GM19035 (cell line): Measurements from ENCODE around the gene NPC2.

Experiments used
- ATAC-seq: cut with Tn5 transposase; IDR thresholded peaks from one replicate; pipeline ENCODE4 v1.9.1; 2021; ENCODE audit not compliant: unreplicated experiment

NPC2 gene

DNA sequence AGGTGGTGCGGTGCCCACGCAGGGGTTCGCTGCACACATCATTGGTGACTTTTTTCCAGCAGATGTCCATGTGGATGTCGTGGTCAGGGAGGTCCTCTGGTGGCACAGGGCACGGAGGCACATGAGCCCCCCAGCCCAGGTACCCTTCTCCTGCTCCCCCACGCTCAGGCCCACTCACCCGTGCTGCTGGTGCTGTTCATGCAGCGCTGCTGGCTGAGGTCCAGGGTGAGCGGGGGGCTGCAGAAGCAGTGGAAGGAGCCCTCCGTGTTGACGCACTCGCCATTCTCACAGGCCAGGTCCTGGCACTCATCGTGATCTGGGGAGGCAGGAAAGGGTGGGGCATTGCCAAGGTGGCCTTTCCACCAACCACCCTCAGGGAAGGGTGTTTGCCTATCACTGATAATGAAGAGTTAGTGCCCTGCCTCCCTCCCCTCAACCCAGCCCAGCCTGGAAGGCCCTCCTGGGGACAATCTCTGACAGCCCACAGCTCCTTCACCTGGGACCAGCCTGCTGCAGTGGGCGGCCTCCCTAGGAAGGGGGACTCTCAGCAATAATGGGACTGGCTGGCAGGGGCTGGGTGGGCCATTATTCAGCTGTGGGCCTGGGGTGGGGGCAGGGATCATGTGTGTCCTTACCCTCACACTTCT lies 10.3 kb upstream of the NPC2 start:
- no peak for ATAC-seq

DNA sequence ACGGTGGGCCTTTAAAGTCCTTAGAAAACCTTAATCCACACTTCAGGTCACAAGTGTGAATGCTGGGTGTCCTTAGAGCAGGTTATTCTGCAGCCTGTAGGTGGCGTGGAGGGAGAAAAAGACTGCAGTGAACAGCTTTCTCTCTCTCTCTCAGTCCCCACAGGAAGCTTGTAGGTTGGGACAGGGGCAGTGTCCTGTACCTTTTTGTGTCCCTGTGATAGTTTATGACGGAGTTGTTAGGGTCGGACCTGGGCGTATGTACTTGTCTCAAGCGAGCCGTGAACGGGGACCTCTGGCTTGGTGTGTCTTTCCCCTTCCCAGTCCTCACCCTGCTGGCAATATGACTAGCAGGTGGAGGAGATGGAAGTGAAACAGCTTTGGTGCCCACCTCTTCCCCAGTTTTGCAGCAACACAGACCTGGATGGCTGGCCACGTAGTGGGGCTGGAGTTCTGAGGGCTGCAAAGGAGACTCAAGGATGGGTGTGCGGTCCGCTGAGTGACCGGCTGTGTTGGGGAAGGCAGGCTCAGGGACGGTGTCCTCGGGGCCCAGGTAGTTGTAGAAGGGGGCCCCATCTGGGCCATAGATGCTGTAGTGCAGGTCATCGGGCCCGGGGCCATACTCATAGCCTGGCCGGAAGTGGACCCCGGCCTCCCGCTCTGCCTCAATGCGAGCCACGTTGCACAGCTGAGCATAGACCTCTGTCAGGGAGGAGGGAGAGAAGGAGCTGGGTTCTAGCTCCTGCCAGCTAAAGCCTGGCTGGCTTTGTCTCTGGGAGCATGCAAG lies 9.3 kb upstream of the NPC2 start:
- no peak for ATAC-seq

DNA sequence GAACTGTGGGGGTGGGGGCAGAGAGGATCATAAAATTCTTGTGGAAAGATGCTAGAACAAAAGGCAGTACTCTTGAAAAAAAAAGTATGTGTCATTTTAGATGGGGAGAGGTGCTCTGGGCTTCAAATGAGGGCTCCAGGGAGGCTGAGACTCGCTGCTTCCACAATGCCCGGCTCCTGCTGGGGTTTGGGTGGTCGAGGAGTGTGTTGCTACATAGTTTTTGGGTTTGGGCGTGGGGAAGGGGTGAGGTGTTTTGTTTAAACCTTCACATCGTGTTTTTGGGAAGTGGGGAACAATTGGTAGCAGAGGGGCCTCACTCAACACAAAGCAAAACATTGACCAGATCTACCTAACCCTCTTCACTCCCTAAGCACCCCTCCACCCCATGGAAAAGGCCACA lies 8.6 kb upstream of the NPC2 start:
- ATAC-seq = no peak

DNA sequence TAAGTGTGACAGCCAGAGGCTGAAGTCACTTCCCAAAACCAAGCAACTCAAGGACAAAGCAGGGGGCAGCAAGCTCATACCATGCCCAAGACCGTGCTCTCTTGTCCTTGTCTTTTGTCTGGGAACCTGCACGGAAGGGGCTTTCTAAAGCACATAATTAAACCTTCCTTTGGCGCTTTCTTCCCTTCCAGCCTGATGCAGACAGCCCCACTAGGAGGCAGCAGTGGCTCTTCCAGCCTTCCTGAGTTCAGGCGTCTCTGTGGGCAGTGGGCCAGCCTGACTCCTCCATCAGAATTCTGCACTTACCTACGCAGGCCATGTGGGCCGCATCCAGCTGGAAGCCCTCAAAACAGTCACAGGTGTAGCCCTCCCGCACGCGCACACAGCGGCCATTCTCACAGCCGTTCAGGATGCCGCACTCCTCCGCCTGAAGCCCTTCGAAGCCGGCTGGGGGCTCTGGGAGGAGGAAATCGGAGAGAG lies 8.1 kb upstream of the NPC2 start:
- no peak for ATAC-seq

DNA sequence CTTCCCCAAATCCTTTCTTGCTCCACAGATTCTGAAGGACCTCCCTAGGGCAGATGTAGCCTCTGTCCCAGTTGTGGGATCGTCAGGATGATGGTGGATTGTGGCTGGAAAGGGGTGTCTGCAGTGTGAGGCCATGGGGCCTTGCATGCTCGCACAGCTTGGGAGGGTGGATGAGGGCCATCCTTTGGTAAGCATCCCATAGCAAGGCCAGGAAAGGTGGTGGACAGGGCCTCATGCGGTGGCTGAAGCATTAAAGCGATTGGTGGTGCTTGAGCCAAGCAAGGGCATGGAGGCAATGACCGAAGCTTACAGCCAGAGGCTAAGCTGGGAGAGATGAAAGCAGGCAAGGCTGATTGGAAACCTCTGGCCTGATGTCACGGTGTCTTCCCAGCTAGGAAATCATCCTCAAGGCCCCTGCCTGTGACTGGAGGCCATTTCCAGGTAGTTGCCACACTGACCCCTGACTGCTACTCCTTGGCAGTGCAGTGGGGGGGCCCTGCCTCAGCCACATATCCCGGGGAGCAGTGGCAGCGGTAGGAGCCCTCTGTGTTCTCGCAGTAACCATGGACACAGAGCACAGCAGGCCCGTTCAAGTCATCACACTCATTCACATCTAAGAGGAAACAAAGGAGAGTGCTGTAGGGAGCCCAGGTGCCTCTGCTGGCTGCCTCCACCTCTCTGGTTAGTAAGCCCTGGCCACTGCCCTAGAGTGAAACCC lies 7.5 kb upstream of the NPC2 start:
- no peak for ATAC-seq

DNA sequence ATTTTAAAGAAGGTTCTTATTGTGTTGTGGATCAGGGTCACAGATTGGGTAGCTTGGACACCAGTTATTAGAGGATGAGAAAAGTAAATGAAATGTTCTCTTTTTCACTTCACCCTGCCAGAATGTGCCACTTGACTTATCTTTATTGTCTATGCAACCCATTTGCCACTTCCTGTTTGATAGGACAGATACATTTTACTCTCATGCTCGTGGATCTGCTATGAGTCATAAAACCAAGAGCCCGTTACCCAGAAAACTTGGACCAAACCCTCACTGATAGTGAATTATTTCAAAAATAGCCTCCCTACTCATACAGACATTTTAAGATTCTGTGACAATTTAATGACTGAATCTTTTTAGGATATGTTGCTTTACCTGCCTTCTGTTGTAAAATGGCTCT lies 2.3 kb upstream of the NPC2 start:
- ATAC-seq = no peak

DNA sequence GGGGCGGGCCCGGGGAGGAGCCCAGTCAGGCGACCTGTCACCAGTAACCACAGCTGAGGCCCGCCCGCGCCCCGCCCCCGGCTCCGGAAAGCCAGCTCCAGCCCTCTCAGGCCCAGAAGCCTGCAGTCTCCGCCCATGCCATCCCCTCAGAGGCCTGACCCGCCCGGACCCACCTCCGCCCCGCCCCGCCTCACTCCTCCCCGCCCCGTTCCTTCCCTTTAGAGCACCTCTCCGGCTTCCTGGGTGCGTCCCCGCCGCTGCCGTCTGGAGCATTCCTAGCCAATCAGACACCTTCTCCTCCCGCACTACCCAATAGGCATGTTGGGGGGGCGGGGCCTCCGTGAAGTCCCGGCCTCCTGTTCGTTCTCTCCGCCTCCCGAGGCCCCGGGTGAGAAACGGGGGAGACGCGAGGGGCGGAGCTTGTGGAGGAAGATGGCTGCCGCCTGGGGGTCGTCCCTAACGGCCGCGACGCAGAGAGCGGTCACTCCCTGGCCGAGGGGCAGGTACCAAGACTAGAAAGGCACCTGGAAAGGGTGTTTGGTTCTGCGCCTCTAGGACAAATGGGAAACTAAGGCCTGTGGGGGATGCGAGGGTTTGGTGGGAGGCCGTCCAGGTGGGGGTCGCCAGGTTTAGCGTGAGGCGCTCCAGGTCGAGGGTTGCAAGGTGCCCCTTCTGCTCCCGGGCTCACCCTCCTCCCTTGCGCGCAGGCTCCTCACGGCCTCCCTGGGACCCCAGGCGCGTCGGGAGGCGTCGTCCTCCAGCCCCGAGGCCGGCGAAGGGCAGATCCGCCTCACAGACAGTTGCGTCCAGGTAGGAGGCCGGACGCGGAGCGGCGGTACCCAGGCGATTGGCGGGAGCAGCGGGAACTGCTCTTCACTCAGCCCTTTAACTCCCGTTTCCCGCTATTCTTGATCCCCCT lies 497 bp upstream of the NPC2 start, which contains the start of gene ISCA2:
Gene ISCA2, plus strand, starts transcription at position 423 of the 919 bp plus-strand sequence. Its CDS starts 10 bp downstream, at position 433.
- peak; percentile 88 for ATAC-seq

DNA sequence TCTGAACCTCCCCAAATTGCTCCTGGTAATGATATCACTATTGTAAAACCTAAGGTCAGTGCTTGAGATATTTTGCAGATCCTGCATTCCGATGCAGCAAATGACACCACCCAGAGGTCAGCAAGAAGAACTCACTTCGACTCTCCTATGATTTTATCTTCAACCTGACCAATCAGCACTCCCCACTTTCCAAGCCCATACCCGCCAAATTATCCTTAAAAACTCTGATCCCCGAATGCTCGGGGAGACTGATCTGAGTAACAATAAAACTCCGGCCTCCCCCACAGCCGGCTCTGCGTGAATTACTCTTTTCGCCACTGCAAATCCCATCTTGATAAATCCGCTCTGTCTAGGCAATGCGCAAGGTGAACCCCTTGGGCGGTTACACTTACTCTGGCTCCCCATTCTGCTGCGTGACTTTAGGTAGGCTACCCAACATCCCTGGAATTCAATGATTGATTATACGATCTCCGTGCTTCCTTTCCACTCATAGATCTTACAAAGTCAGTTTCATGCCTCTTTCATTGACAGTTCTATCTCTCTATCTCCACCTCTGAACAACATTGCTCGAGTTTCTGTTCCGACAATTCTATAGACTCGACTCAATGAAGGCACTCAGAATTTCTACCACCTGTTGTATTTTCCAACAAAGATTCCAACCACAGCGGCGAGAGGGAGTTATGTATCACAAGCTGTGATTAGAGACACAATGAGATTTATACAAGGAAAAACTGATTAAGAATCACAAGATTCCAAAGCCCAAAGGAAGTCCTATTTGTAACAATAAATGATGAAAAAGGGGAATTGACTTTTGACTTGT lies 939 bp downstream of the NPC2 start:
- ATAC-seq = no peak

DNA sequence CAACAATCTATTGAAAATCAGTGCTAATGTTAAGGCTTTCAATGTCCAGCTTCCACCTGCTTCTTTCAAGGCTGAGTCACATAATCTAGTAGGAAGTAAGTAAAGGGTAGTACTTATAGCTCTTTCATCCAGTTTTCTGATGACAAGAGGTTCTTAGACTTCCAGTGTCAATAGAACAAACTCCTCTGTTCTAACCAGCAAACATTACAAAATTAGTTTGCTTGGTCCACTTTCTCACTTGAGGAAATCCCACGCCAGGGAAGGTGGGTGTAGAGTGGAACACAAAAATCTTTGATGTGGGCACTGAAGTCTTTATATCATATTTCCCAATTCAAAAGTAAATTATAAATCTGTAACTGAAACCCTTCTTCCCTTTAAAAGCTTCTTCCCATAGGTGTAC lies 2.6 kb downstream of the NPC2 start:
- ATAC-seq = no peak

DNA sequence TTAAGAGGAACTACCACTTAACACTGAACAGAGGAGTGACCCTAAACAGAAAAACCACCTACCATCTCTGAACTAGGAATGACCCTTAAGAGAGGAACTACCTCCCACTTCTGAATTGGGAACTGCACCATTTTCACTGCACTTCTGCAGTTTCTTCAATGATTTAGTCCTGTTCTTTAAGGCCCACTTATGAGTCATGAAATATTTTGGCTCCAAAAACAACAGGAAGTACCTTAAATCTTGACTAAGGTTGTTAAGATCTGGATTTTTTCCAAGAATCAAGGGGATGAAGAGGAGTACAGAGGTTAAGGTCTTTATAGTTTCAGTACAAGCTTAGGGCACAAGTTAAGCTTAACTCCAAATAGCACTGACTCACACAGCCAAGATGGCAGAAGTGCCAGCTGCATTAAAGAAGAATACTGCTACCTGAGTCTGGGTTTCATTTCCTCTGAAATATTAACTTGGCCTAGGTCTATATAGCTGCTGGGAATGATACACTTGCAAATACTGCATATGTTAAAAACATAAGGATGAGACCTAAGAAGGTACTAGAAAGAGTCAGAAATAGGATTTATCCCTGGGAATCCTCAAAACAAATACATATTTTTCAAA lies 4.2 kb downstream of the NPC2 start:
- no peak for ATAC-seq

DNA sequence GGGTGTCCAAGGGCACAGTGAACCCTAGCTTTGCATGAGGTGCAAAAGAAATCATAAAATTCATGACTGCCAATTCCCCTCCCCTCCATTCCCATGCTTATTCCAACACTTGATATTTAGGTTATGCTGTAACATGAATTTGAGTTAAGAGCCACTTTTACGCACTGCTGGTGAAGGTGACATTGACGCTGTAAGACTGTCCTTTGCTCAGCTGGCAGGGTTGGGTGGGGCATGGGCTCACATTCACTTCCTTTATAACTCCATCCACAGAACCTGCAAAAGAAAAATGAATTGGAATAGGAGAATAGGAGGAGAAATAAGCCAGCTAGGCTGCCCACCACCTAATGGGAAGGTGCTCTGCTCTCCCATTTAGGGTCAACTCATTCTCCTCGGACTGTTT lies 6.9 kb downstream of the NPC2 start:
- no peak for ATAC-seq

DNA sequence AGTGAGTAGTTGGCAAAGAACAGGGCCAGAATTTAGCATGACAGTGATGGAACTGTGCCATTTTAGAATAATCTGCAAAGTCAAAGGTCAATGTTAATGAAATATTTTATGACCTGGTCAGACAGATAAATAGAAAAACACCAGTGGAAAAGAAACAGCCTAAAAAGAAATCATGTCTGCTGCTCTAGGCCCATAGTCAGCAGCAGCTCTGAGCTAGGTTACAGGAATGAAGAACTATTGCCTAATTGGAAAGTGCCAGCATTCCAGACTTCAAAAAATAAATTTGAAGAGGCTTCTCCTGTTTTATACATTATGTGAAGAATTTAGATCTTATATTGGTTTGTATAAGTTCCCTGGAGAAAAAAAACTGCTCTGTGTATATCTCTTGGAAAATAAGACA lies 9.8 kb downstream of the NPC2 start:
- ATAC-seq = no peak

DNA sequence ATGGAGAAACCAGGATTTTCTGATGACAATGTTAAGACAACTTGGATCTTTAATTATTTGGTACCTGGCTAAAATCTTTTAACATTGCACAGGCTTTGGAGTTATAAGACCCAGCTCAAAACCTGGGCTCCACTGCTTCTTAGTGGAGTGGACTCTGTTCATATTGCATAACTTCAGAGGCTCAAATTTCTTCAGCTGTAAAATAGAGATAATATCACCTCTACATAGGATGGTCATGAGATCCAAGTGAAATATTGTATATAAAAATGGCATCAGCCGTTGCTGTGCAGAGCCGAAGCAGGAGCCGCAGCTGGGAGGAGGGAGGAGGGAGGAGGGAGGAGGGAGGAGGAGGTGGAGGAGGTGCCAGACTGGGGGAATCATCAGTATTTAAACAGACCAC lies 10.5 kb downstream of the NPC2 start:
- no peak for ATAC-seq

DNA sequence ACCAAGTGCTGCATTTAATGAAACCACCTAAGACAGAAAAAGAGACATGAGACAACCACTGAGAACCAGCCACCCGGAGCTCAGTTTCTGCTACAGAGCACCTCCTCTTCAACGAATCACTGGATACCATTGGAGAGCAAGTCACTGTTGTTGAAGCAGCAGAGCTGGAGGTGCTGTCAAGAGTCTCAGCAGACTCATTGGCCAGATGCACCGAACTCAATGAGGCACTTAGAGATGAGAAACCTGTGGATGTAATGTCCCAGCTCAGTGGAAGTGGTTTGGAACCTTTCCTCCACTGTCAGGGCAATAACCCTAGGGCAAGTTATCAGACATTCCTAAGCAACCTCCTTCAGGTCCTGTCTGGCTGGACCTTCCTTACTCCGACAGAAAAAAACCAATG lies 13.1 kb downstream of the NPC2 start:
- ATAC-seq = no peak

DNA sequence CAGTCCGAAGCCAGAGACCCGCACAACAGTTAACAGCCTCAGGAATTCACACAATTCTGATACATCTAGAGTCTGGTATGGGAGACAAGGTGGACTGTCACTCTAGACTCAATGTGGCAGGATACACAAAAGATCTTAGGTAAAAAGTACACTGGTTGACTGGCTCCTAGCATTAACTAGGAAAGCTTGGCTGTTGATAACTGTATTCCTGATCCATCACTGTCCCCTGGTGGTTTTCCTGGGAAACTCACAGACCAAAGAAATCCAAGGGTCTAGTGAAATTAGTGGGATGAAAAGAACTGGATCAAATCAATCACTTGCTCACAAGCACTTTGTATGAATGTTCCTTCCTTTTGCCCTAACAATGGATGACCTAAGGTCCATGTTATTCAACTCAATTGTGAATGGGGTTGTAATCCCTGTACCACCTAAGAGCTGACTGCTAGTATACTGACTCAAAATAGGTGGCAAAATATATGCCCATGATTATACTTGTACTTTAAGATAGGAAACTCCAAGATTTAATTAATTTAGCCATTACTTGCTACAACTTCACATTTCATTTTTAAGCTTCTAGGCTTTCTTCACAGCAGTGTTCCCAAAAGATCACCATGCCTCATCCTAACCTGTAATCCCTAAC lies 14.0 kb downstream of the NPC2 start:
- ATAC-seq = no peak

DNA sequence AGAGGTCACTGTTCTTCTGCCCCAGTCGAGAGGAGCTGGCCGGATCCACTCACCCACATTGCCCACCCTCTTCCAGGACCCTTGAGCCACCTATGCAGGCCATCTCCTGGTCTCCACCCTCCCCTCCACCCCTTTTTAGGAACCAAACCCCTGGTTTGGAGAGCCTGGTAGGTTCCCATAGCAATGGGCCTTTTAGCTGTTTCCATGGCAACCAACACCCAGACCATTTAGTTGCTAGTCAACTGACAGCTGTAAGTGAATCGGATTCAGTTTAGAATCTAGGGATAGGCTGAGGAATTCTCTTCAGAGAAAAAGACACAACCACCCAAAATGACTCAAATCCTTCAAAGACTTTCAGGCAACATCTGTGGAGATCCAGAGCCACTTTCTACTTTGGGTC lies 16.5 kb downstream of the NPC2 start:
- ATAC-seq = no peak

DNA sequence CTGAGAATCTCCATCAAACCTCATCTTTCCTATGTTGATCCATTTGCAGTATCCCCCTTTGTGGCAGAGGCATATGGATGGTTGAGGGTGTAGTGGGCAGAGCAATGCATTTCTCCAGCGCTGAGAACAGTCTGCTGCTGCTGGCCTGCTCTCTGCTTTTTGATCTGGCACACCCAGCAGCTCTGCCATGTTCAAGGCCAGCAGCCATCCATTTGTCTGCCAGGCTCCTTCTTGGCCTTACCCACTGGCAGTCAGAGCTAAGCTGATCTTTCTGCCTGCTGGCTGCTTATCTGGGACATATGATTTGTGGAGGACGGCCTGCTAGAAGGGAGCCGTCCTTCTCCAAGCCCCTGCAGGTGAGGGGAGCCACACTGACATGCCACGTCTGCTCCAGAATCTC lies 17.0 kb downstream of the NPC2 start:
- ATAC-seq = no peak

DNA sequence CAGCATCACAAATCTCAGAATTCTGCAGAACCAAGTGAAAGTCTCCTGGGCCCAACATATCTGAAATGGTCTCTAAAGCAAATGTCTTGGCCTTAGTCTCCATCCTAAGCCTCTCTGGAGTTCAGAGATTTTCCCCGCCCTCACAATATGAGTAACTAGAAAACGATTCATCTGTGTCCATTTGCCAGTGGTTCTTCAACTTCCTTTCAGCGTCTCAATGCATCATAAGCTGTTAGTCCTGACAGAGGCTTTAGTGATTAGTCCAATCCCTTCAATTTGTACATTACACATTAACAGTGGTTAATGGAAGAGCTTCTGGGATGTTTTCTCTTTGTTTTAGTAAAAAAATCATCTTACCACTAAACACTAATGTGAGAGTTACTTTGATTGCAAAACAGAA lies 17.4 kb downstream of the NPC2 start:
- ATAC-seq = no peak

DNA sequence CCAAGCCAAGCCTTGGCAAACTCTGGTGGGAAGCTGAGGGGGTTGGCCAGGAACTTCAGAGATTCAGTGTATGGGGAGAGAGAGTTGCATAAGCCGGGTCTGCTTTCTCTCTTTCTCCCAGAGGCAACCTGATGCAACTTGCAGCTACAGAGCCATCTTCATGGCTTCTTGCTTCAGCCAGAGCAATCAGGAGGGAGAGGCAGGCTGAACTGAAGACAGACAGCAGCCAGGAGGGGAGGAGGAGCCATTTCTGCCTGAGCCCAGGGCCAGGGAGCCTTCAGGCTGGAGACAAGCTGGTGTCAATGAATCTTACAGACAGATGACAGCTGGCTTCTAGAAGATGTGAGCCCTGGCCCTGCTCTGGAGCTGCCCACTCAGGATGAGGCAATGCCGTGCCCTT lies 18.7 kb downstream of the NPC2 start:
- ATAC-seq = no peak
